WTC11 (cell line): ENCODE data around the gene SLC2A1.

Experiments used
- ATF3 ChIP-seq: sonication (generic); formaldehyde crosslinking; conservative IDR thresholded peaks from 2 replicates; pipeline ENCODE4 v1.8.1; 2022; ENCODE audit warnings: mild to moderate bottlenecking, missing genetic modification reagents
- ATF6 ChIP-seq: sonication (generic); formaldehyde crosslinking; IDR thresholded peaks from 2 replicates; pipeline ENCODE4 v1.8.1; 2023; ENCODE audit warnings: mild to moderate bottlenecking, missing genetic modification reagents
- CTCF ChIP-seq: fragments of 200-600 bp; IDR thresholded peaks from 2 replicates; pipeline ENCODE4 v1.8.0; 2022; ENCODE audit warnings: antibody characterized with exemption
- E2F4 ChIP-seq: sonication (generic); formaldehyde crosslinking; IDR thresholded peaks from 2 replicates; pipeline ENCODE4 v1.8.1; 2022; ENCODE audit warnings: low read depth, mild to moderate bottlenecking, moderate library complexity, missing genetic modification reagents, borderline replicate concordance
- PRDM15 ChIP-seq: sonication (generic); formaldehyde crosslinking; IDR thresholded peaks from 2 replicates; pipeline ENCODE4 v1.8.0; 2022; ENCODE audit warnings: missing genetic modification reagents
- ZNF121 ChIP-seq: sonication (generic); formaldehyde crosslinking; IDR thresholded peaks from 2 replicates; pipeline ENCODE4 v1.8.0; 2023; ENCODE audit warnings: missing genetic modification reagents

GRCh38 chr1:42973799-42974198 is 15.1 kb upstream of the SLC2A1 start:
- no peak for TF ChIP-seq PRDM15
- no peak for TF ChIP-seq CTCF
- TF ChIP-seq E2F4 (CRISPR knock-in tag): no peak
- TF ChIP-seq ZNF121 (CRISPR knock-in tag): no peak
- no peak for TF ChIP-seq ATF6
- TF ChIP-seq ATF3 (CRISPR knock-in tag): no peak
